PC-3 (cell line): Measurements from ENCODE around the gene CDC25B.

Experiments used
- CTCF ChIP-seq: fragments of 300-600 bp; sonication (generic); conservative IDR thresholded peaks from 2 replicates; pipeline ENCODE4 v1.5.1; 2017; ENCODE audit warnings: antibody characterized with exemption, low read depth, mild to moderate bottlenecking, low read length
- EZH2phosphoT487 ChIP-seq: fragments of 300-600 bp; sonication (generic); IDR thresholded peaks from 2 replicates; pipeline ENCODE4 v1.6.1; 2018; ENCODE audit warnings: mild to moderate bottlenecking, antibody characterized with exemption, low read length, borderline replicate concordance

GRCh38 chr20:3802524-3803239 lies 6.6 kb downstream of the CDC25B start:
- TF ChIP-seq CTCF (no peak), EZH2phosphoT487 (no peak)
